Kidney epithelial cell (primary cell): ENCODE measurements around the gene ANKRD12. TPM values are rescaled to one million over a fixed set of nuclear protein-coding genes. Genes with fewer than 3 reads are reported as not detected.

Experiments used
- DNase-seq: peaks from one replicate; pipeline ENCODE4 v3.0.0-alpha.2; 2010; ENCODE audit warnings: low read depth
- H3K27me3 ChIP-seq: 2 replicates; pipeline ENCODE4 v1.6.0; 2011; ENCODE audit warnings: low read length; ENCODE audit not compliant: control insufficient read depth, insufficient read depth
- H3K36me3 ChIP-seq: 2 replicates; pipeline ENCODE4 v1.5.1; 2011; ENCODE audit warnings: low read length; ENCODE audit not compliant: control insufficient read depth, insufficient read depth
- H3K4me3 ChIP-seq: 2 replicates; pipeline ENCODE4 v1.5.1; 2011; ENCODE audit warnings: low read depth, mild to moderate bottlenecking, control low read depth, low read length
- CTCF ChIP-seq: IDR thresholded peaks from 2 replicates; pipeline ENCODE4 v1.5.1; 2011; ENCODE audit warnings: mild to moderate bottlenecking, moderate library complexity, low read length, control low read depth, inconsistent platforms; ENCODE audit not compliant: insufficient read depth, poor library complexity, severe bottlenecking
- total RNA-seq: library from RNA; depleted of rRNA; stranded (reverse); fragments of >200 nt; gene quantifications from 2 replicates; pipeline ENCODE4 v1.2.3, GENCODE V29; 2015

ANKRD12 gene
- total RNA-seq, 1 donor from 2014 or later = 11.2 TPM

- DNase-seq = no peak
- no peak for TF ChIP-seq CTCF
- no peaks in the 10 kb centered on the region for H3K36me3 ChIP-seq
- H3K4me3 ChIP-seq = no peak overlapping the region
- H3K27me3 ChIP-seq = no peaks in the 10 kb centered on the region
Observed at GRCh38 chr18:9191658-9192256, 55.2 kb downstream of the ANKRD12 start.

- DNase-seq = no peak
- Histone ChIP-seq H3K27me3 (no peaks in the 10 kb centered on the region), H3K4me3 (no peak overlapping the region), H3K36me3 (no peaks in the 10 kb centered on the region)
- no peak for TF ChIP-seq CTCF
Observed at GRCh38 chr18:9193031-9193430, 56.5 kb downstream of the ANKRD12 start.

GRCh38 chr18:9196568-9196967, 60.0 kb downstream of the ANKRD12 start:
- TF ChIP-seq CTCF = no peak
- H3K36me3 ChIP-seq = no peaks in the 10 kb centered on the region
- H3K27me3 ChIP-seq = no peaks in the 10 kb centered on the region
- DNase-seq = no peak
- no peak overlapping the region for H3K4me3 ChIP-seq

- no peak for DNase-seq
- no peaks in the 10 kb centered on the region for H3K36me3 ChIP-seq
- no peak for TF ChIP-seq CTCF
- no peaks in the 10 kb centered on the region for H3K27me3 ChIP-seq
- no peak overlapping the region for H3K4me3 ChIP-seq
Observed at GRCh38 chr18:9199681-9200080, 63.1 kb downstream of the ANKRD12 start.

GRCh38 chr18:9201224-9201623, 64.6 kb downstream of the ANKRD12 start:
- H3K36me3 ChIP-seq = no peaks in the 10 kb centered on the region
- no peaks in the 10 kb centered on the region for H3K27me3 ChIP-seq
- no peak overlapping the region for H3K4me3 ChIP-seq
- no peak for TF ChIP-seq CTCF
- DNase-seq = no peak

- Histone ChIP-seq H3K4me3 (no peak overlapping the region), H3K27me3 (no peaks in the 10 kb centered on the region), H3K36me3 (no peaks in the 10 kb centered on the region)
- DNase-seq = no peak
- TF ChIP-seq CTCF = no peak
Observed at GRCh38 chr18:9204659-9205058, 68.1 kb downstream of the ANKRD12 start.
